Fibroblast of skin of left biceps (primary cell): Measurements from ENCODE around the gene MYT1.

ENCODE experiments used
- DNase-seq, 2 experiments: peaks; one replicate each; pipeline ENCODE4 v3.0.0-alpha.2; 2013; ENCODE audit warnings: low read depth in 2 of 2

The MYT1 gene

GRCh38 chr20:64188682-64189529, 24.7 kb downstream of the MYT1 start:
- no peak for DNase-seq

GRCh38 chr20:64189530-64189966, 25.3 kb downstream of the MYT1 start:
- DNase-seq: no peak

- DNase-seq: no peak
Observed at GRCh38 chr20:64189986-64190385, 25.7 kb downstream of the MYT1 start.

GRCh38 chr20:64191002-64191401, 26.8 kb downstream of the MYT1 start:
- DNase-seq: no peak

GRCh38 chr20:64192406-64192805, 28.2 kb downstream of the MYT1 start:
- DNase-seq: no peak

- DNase-seq: no peak
Observed at GRCh38 chr20:64193058-64193457, 28.8 kb downstream of the MYT1 start.

- DNase-seq: no peak
Observed at GRCh38 chr20:64194269-64194668, 30.0 kb downstream of the MYT1 start.

GRCh38 chr20:64196309-64196708, 32.1 kb downstream of the MYT1 start:
- DNase-seq: no peak

- DNase-seq: no peak
Observed at GRCh38 chr20:64196847-64197306, 32.6 kb downstream of the MYT1 start.

- no peak for DNase-seq
Observed at GRCh38 chr20:64198347-64198746, 34.1 kb downstream of the MYT1 start.

GRCh38 chr20:64199395-64199794, 35.1 kb downstream of the MYT1 start:
- DNase-seq: no peak

- DNase-seq: no peak
Observed at GRCh38 chr20:64200740-64201139, 36.5 kb downstream of the MYT1 start.

- DNase-seq: no peak
Observed at GRCh38 chr20:64201653-64202052, 37.4 kb downstream of the MYT1 start.

- no peak for DNase-seq
Observed at GRCh38 chr20:64203037-64203777, 39.0 kb downstream of the MYT1 start.

GRCh38 chr20:64205611-64206026, 41.4 kb downstream of the MYT1 start:
- DNase-seq: no peak

- no peak for DNase-seq
Observed at GRCh38 chr20:64206614-64207013, 42.4 kb downstream of the MYT1 start.

GRCh38 chr20:64207641-64208590, 43.7 kb downstream of the MYT1 start:
- DNase-seq: no peak

- no peak for DNase-seq
Observed at GRCh38 chr20:64209148-64209547, 44.9 kb downstream of the MYT1 start.

- no peak for DNase-seq
Observed at GRCh38 chr20:64210656-64211369, 46.6 kb downstream of the MYT1 start.

- DNase-seq: no peak
Observed at GRCh38 chr20:64211874-64212658, 47.8 kb downstream of the MYT1 start.
